PFSK-1 (cell line): ENCODE results near the gene ADCY2.

Source experiments
- FOXP2 ChIP-seq: optimal IDR thresholded peaks from 2 replicates; pipeline ENCODE3; 2011; ENCODE audit warnings: borderline replicate concordance, control low read depth, inconsistent platforms; ENCODE audit not compliant: insufficient read depth; ENCODE audit errors: extremely low read length, extremely low read depth
- POLR2AphosphoS5 ChIP-seq: IDR thresholded peaks from 2 replicates; pipeline ENCODE4 v1.6.1; 2012; ENCODE audit warnings: low read depth, mild to moderate bottlenecking, control low read depth, low read length, moderate library complexity
- REST ChIP-seq, 2 experiments: IDR thresholded peaks; 2 replicates each; pipeline versions ENCODE4 v1.6.1 to v1.8.0; 2011 to 2012; ENCODE audit warnings: low read depth in 2 of 2, low read length in 2 of 2, control low read depth in 1 of 2, inconsistent platforms in 1 of 2, mild to moderate bottlenecking in 1 of 2, moderate library complexity in 1 of 2; ENCODE audit not compliant: insufficient read depth in 1 of 2
- SIN3A ChIP-seq: IDR thresholded peaks from 2 replicates; pipeline ENCODE4 v1.6.1; 2012; ENCODE audit warnings: mild to moderate bottlenecking, low read length, moderate library complexity, borderline replicate concordance; ENCODE audit not compliant: insufficient read depth
- TAF1 ChIP-seq: IDR thresholded peaks from 2 replicates; pipeline ENCODE4 v1.6.1; 2012; ENCODE audit warnings: low read length, control low read depth, borderline replicate concordance; ENCODE audit not compliant: insufficient read depth

ADCY2 gene

GRCh38 chr5:7395432-7395946 lies 449 bp upstream of the ADCY2 start:
- TF ChIP-seq POLR2AphosphoS5 (no peak), SIN3A (no peak), TAF1 (no peak)

- no peak for TF ChIP-seq SIN3A
- no peak for TF ChIP-seq POLR2AphosphoS5
These were observed 946 bp downstream of the ADCY2 start for GRCh38 chr5:7396713-7397454.

GRCh38 chr5:7397937-7398336 lies 2.0 kb downstream of the ADCY2 start:
- TF ChIP-seq POLR2AphosphoS5 (no peak), REST (IDR thresholded peaks at IDR 0.05; ENCODE audit: insufficient read depth in 1 of 2, low read depth in 2 of 2, low read length in 2 of 2) (no peak), FOXP2 (no peak), TAF1 (no peak), SIN3A (no peak)

GRCh38 chr5:7398596-7399280 lies 2.8 kb downstream of the ADCY2 start:
- TF ChIP-seq REST (IDR thresholded peaks at IDR 0.05; ENCODE audit: insufficient read depth in 1 of 2, low read depth in 2 of 2, low read length in 2 of 2) (no peak), SIN3A (no peak), TAF1 (no peak), FOXP2 (no peak), POLR2AphosphoS5 (no peak)

- TF ChIP-seq SIN3A (no peak), FOXP2 (no peak), REST (IDR thresholded peaks at IDR 0.05; ENCODE audit: insufficient read depth in 1 of 2, low read depth in 2 of 2, low read length in 2 of 2) (no peak), POLR2AphosphoS5 (no peak), TAF1 (no peak)
These were observed 9.3 kb downstream of the ADCY2 start for GRCh38 chr5:7405277-7405676.

GRCh38 chr5:7410936-7411511 lies 15.1 kb downstream of the ADCY2 start:
- no peak for TF ChIP-seq SIN3A
- TF ChIP-seq TAF1, result no peak
- TF ChIP-seq FOXP2, result no peak
- no peak for TF ChIP-seq REST (IDR thresholded peaks at IDR 0.05; ENCODE audit: insufficient read depth in 1 of 2, low read depth in 2 of 2, low read length in 2 of 2)
- no peak for TF ChIP-seq POLR2AphosphoS5
